Activated B cell treated with CpG ODN at 0.5 μM for 24 hours (primary cell): ENCODE data around the gene KCNC4. TPM values are rescaled to one million over a fixed set of nuclear protein-coding genes. Genes with fewer than 3 reads are reported as not detected.

ENCODE experiments used
- ATAC-seq: fragments of 200-7000 bp; cut with Tn5 transposase; one replicate; pipeline ENCODE4 v1.10.0; 2021; ENCODE audit warnings: low read depth, mild to moderate bottlenecking, moderate library complexity
- CTCF ChIA-PET: fragments of 350-600 bp; sonication (Branson Sonifier 250); formaldehyde crosslinking; loops from one replicate; lab custom pipeline; 2021; ENCODE audit warnings: antibody characterized with exemption; lab: Charles Lee
- POLR2A ChIA-PET: fragments of 350-600 bp; sonication (Branson Sonifier 250); formaldehyde crosslinking; loops from one replicate; lab custom pipeline; 2021; ENCODE audit warnings: antibody characterized with exemption; lab: Charles Lee
- DNase-seq: peaks from one replicate; pipeline ENCODE4 v3.0.0; 2022
- H3K27ac Mint-ChIP-seq: one replicate; pipeline ENCODE4 v1.8.0; 2020; ENCODE audit warnings: mixed read lengths
- H3K27me3 Mint-ChIP-seq: one replicate; pipeline ENCODE4 v1.8.0; 2021; ENCODE audit warnings: mixed read lengths
- H3K36me3 Mint-ChIP-seq: one replicate; pipeline ENCODE4 v1.8.0; 2021; ENCODE audit warnings: low read depth, mixed read lengths
- H3K4me1 Mint-ChIP-seq: one replicate; pipeline ENCODE4 v1.8.0; 2021; ENCODE audit warnings: mixed read lengths
- H3K4me3 Mint-ChIP-seq: one replicate; pipeline ENCODE4 v1.8.0; 2020; ENCODE audit warnings: mild to moderate bottlenecking, mixed read lengths
- H3K9me3 Mint-ChIP-seq: one replicate; pipeline ENCODE4 v1.8.0; 2020; ENCODE audit warnings: mixed read lengths
- intact Hi-C: fragments of 100-400 bp; cut with micrococcal nuclease; formaldehyde crosslinking; loops from one replicate; pipeline ENCODE4 v1.15.1; 2024
- total RNA-seq: library from RNA; stranded (reverse); gene quantifications from 2 replicates; pipeline ENCODE4 v1.2.3, GENCODE V29; 2022
- TF ChIP-seq, protein P1 (sequence below): fragments of 200-600 bp; IDR thresholded peaks from one replicate; pipeline ENCODE4 v1.8.0; 2022; ENCODE audit warnings: antibody characterized with exemption, mild to moderate bottlenecking

The KCNC4 gene
- total RNA-seq, 1 donor from 2014 or later = 9.8 TPM

DNA sequence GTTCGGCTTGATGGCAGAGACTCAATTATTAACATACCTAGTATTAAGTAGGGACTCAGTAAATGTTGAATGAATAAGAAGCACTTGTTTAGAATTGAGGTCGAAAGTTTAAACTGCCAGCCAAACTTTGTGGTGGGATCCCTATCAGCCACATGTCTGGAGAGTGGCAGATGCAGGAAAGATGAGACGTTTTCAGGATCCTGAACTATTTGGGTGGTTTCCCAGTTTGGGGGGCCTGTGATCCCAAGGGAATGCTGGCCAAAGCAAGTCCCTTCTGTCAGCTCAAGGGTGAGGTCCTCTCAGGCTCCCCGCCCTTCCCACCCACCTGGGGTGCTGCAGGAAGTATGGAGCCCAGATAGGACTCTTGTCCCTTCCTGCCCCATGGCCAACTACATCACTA is 38.6 kb downstream of the KCNC4 start:
- Mint-ChIP-seq H3K4me3 (no peak overlapping the region), H3K4me1 (peaks cover 16% of the 10 kb centered on the region), H3K36me3 (no peaks in the 10 kb centered on the region), H3K9me3 (no peaks in the 10 kb centered on the region), H3K27ac (no peak overlapping the region), H3K27me3 (no peaks in the 10 kb centered on the region)
- DNase-seq (no peak), ATAC-seq (no peak)
- TF ChIP-seq, protein P1, sequence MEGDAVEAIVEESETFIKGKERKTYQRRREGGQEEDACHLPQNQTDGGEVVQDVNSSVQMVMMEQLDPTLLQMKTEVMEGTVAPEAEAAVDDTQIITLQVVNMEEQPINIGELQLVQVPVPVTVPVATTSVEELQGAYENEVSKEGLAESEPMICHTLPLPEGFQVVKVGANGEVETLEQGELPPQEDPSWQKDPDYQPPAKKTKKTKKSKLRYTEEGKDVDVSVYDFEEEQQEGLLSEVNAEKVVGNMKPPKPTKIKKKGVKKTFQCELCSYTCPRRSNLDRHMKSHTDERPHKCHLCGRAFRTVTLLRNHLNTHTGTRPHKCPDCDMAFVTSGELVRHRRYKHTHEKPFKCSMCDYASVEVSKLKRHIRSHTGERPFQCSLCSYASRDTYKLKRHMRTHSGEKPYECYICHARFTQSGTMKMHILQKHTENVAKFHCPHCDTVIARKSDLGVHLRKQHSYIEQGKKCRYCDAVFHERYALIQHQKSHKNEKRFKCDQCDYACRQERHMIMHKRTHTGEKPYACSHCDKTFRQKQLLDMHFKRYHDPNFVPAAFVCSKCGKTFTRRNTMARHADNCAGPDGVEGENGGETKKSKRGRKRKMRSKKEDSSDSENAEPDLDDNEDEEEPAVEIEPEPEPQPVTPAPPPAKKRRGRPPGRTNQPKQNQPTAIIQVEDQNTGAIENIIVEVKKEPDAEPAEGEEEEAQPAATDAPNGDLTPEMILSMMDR = no peak
- ChIA-PET POLR2A (no interaction called here), CTCF (no interaction called here)
- intact Hi-C loops = no loop called here

DNA sequence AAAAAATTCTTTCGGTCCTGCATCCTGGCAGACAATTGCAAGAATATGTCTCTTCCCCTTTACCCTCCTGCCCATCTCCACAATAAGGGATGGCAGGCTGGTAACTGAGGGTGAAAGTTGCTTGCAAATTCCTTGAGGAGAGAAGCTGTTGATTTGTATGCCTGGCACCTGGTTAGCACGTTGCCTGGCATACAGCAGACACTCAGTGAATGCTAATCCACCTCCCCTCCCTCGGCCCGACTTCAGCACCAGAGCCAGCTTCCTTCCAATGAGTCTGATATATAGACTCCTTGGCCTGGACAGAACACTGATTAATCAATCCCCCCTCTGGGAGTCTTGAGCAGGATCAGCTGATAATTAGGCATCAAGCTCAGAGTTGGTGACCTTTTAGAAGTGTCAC is 39.1 kb downstream of the KCNC4 start:
- DNase-seq (no peak), ATAC-seq (no peak)
- intact Hi-C loops = no loop called here
- ChIA-PET POLR2A (no interaction called here), CTCF (no interaction called here)
- H3K36me3 Mint-ChIP-seq = no peaks in the 10 kb centered on the region
- peaks cover 12% of the 10 kb centered on the region for H3K4me1 Mint-ChIP-seq
- no peaks in the 10 kb centered on the region for H3K9me3 Mint-ChIP-seq
- no peak overlapping the region for H3K27ac Mint-ChIP-seq
- no peaks in the 10 kb centered on the region for H3K27me3 Mint-ChIP-seq
- TF ChIP-seq, protein P1 = no peak
- H3K4me3 Mint-ChIP-seq = no peak overlapping the region

DNA sequence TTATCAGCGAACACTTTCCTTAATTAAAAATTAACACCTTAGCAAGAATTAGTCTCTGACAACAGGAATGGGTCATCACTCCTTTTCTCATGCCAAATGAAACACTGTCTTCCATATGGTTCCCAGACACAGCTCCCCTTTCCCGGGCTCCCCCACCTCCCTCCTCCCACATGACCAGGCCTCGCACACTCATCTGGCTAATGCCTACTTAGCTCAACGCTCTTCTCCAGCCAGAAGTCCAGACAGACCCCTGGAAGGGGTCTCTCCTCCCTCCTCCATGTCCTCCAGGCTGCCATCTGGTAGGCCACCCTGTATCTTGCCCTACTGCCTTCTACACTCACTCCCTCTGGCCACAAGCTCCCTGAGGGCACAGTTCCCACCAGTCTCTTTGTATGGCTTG is 39.9 kb downstream of the KCNC4 start:
- Mint-ChIP-seq H3K27ac (no peak overlapping the region), H3K9me3 (no peaks in the 10 kb centered on the region), H3K36me3 (no peaks in the 10 kb centered on the region), H3K4me1 (peaks cover 5% of the 10 kb centered on the region), H3K27me3 (no peaks in the 10 kb centered on the region), H3K4me3 (no peak overlapping the region)
- POLR2A ChIA-PET = no interaction called here
- TF ChIP-seq, protein P1 = no peak
- CTCF ChIA-PET = no interaction called here
- DNase-seq (no peak), ATAC-seq (no peak)
- intact Hi-C loops = no loop called here

DNA sequence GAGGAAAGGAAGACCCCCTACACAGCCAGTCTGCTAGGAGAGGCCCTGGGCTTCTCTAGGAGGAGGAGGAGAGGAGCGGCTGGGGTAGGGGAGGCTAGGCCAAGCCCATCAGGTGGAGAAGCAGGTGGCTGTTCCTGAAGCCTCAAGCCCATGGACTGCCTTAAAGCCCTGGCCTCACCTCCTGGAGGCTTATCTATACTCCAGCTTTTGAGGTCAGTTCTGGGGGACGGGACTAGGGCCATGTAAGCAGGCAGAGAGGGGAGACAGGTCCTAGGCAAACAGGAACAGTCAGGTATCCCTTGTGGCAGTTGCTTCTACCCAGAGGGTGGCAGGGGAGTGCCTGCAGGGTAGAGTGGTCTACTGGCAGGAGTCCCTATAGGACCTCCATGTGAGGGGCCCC is 40.6 kb downstream of the KCNC4 start:
- Mint-ChIP-seq H3K4me1 (peaks cover 7% of the 10 kb centered on the region), H3K27me3 (no peaks in the 10 kb centered on the region), H3K36me3 (no peaks in the 10 kb centered on the region), H3K4me3 (no peak overlapping the region), H3K9me3 (no peaks in the 10 kb centered on the region), H3K27ac (no peak overlapping the region)
- DNase-seq (no peak), ATAC-seq (no peak)
- intact Hi-C loops = no loop called here
- ChIA-PET CTCF (no interaction called here), POLR2A (no interaction called here)
- TF ChIP-seq, protein P1 = no peak

DNA sequence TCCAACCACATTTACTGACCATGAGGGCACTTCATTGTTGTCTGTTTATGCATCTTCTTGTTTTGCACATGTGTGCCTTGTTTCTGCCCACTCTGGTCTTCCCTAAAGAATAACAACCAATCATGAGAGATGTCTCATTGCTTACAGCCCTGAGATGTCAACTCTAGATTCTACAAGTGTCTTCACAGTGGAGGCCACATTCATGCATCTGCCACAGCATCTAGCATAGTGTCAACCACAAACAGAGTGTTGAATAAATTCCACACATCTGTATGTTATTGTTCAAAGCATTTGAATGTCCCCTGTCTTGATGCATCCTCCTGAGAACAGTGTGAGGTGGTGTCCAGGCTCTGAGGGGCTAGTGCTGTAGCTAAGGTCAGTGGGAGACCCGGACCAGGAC is 43.1 kb downstream of the KCNC4 start:
- no peak for ATAC-seq
- intact Hi-C loops = no loop called here
- CTCF ChIA-PET = interaction anchor here (1.2 kb wide), 1 partner anchor 44 kb away, joined by 4 read pairs; no protein-coding TSS in a partner anchor
- Mint-ChIP-seq H3K36me3 (no peaks in the 10 kb centered on the region), H3K4me1 (peaks cover 7% of the 10 kb centered on the region), H3K27ac (no peak overlapping the region), H3K4me3 (no peak overlapping the region), H3K9me3 (no peaks in the 10 kb centered on the region), H3K27me3 (no peaks in the 10 kb centered on the region)
- POLR2A ChIA-PET = no interaction called here
- no peak for DNase-seq
- TF ChIP-seq, protein P1 = no peak
